Stimulated activated naive B cell treated with anti-CD40 and anti-IgM and Interleukin-4, amounts not matched to agents 10 μg/mL and 1 μg/mL and 100 μg/mL, for 72 hours (primary cell): ENCODE data around the gene CIAO2B.
"Not testable (repeated sequence)": the region's sequence is repeated elsewhere in the genome, so short reads cannot be mapped to it uniquely, and the experiment has no call there.

Experiments used
- ATAC-seq, 2 donors: fragments of 150-1000 bp; cut with Tn5 transposase; replicated peaks; 2 replicates each; pipeline ENCODE4 v1.10.0; 2021; ENCODE audit warnings: moderate library complexity in 1 of 2
- DNase-seq: peaks from one replicate; pipeline ENCODE4 v3.0.0; 2021
- H3K27ac Mint-ChIP-seq: one replicate; pipeline ENCODE4 v1.8.0; 2022; ENCODE audit warnings: mild to moderate bottlenecking, mixed read lengths
- H3K27me3 Mint-ChIP-seq, 2 donors: one replicate each; pipeline ENCODE4 v1.8.0; 2022; ENCODE audit warnings: mixed read lengths in 2 of 2
- H3K36me3 Mint-ChIP-seq, 2 donors: one replicate each; pipeline ENCODE4 v1.8.0; 2022; ENCODE audit warnings: mixed read lengths in 2 of 2, mild to moderate bottlenecking in 1 of 2
- H3K4me1 Mint-ChIP-seq, 2 donors: one replicate each; pipeline ENCODE4 v1.8.0; 2022; ENCODE audit warnings: mixed read lengths in 2 of 2, mild to moderate bottlenecking in 1 of 2
- H3K4me3 Mint-ChIP-seq, 2 donors: one replicate each; pipeline ENCODE4 v1.8.0; 2022; ENCODE audit warnings: mild to moderate bottlenecking in 2 of 2, mixed read lengths in 2 of 2, moderate library complexity in 1 of 2
- H3K9me3 Mint-ChIP-seq, 2 donors: one replicate each; pipeline ENCODE4 v1.8.0; 2022; ENCODE audit warnings: mixed read lengths in 2 of 2, mild to moderate bottlenecking in 1 of 2

Gene CIAO2B

GRCh38 chr16:66902648-66903543 is 31.3 kb downstream of the CIAO2B start:
- ATAC-seq (no peak), DNase-seq (no peak)
- Mint-ChIP-seq H3K27me3 (peaks cover 0 to 12% of the 10 kb centered on the region in 2 donors), H3K4me3 (no peak overlapping the region), H3K36me3 (no peaks in the 10 kb centered on the region), H3K9me3 (no peaks in the 10 kb centered on the region), H3K27ac (no peak overlapping the region), H3K4me1 (peaks cover 0 to 2% of the 10 kb centered on the region in 2 donors)

DNA sequence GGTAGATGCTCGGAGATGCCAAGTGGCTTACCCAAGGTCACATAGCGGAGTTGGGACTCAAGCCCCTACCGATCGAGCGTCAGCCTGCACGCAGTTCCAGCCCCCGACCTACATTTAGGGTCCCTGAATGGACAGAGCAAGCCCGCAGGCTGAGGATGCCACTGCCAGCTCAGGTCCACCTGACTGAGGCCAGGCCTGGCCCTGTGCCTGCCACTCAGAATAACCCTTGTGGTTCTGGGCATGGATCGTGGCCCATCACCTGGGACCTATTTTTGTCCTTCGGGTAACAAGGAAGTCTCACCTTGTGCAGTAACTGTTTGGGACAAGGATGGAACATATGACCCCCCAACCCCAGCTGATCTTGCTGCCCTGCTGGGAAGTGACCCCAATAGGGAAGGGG is 32.6 kb downstream of the CIAO2B start:
- Mint-ChIP-seq H3K4me3 (no peak overlapping the region), H3K4me1 (peaks cover 0 to 2% of the 10 kb centered on the region in 2 donors), H3K27ac (no peak overlapping the region), H3K27me3 (peaks cover 0 to 4% of the 10 kb centered on the region in 2 donors), H3K36me3 (no peaks in the 10 kb centered on the region), H3K9me3 (no peaks in the 10 kb centered on the region)
- no peak for ATAC-seq
- DNase-seq, result no peak

- ATAC-seq (no peak), DNase-seq (no peak)
- no peaks in the 10 kb centered on the region for H3K9me3 Mint-ChIP-seq
- peaks cover 0 to 4% of the 10 kb centered on the region in 2 donors for H3K27me3 Mint-ChIP-seq
- no peak overlapping the region for H3K4me3 Mint-ChIP-seq
- H3K36me3 Mint-ChIP-seq, result peaks cover 0 to 2% of the 10 kb centered on the region in 2 donors
- peaks cover 0 to 2% of the 10 kb centered on the region in 2 donors for H3K4me1 Mint-ChIP-seq
- no peak overlapping the region for H3K27ac Mint-ChIP-seq
These were observed 33.3 kb downstream of the CIAO2B start for GRCh38 chr16:66900721-66901441.

DNA sequence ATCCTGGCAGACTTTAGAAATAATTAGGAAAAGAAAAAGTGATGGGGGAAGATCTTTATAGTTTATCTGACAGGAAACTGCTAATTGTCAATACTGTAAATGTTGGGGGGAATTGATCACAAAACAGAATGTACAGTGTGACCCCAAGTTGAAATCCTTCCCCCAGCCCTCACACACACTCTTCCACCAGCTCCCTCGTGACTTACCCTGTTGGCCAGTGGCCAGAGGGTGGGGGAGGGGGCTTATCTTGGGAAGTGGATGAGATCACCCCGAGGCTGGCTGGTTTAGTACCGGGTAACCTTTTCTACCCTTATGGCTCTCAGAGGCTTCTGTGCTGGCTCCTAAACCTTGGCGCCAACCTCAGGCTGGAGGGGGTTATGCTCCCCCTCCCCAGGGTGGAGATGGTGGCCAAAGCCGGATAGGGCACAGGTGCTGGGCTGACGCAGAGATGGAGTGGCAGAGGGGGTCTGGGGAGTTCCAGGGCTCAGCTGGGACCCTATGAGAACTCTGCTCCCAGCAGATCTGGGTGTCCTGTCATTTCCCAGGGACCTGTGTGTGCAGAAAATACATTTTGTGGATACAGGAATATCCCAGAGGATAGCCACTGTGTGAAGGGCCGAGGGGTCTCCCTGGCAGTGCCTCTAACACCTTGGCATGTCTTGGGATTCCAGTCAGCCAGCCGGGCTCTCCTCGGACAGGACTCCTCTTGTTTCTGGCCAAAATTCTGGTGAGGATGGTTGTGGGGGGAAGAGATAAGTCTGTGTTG is 34.1 kb downstream of the CIAO2B start:
- Mint-ChIP-seq H3K4me3 (no peak overlapping the region), H3K4me1 (peaks cover 4 to 7% of the 10 kb centered on the region in 2 donors), H3K36me3 (peaks cover 0 to 4% of the 10 kb centered on the region in 2 donors), H3K9me3 (no peaks in the 10 kb centered on the region), H3K27me3 (peaks cover 0 to 4% of the 10 kb centered on the region in 2 donors), H3K27ac (no peak overlapping the region)
- ATAC-seq (no peak), DNase-seq (no peak)

DNA sequence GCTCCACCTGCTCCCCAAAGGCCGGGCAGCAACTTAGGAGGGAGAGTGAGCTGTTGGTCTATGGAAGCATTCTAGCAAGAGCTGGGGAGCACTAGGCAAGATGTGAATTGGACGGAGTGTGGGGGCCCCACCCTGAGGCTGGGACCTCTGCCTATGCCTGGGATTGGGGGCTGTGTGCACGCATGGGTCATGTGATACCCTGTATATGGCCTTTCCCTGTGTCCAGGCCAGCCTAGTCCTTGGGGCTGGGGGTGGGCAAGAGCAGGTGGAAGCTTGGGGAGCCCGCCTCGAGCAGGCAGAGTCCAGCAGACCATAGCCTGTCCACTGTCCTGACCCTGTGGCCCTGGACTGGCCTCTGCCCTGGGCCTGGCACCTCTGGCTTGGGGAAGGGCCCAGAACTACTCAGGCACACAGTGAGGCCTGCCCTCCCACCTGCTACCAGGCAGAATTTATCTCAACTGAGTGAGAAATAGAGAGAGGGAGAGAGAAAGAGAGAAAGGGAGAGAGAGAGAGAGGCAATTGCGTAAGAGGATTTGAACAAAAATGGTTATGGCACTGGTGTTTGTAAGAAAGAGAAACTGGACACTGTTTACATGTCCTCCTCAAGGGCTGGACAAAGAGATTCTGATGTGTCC is 34.8 kb downstream of the CIAO2B start:
- ATAC-seq (no peak), DNase-seq (no peak)
- H3K27me3 Mint-ChIP-seq, result peaks cover 0 to 4% of the 10 kb centered on the region in 2 donors
- H3K27ac Mint-ChIP-seq, result peak overlapping the region; percentile 39
- no peak overlapping the region for H3K4me3 Mint-ChIP-seq
- peaks cover 5 to 10% of the 10 kb centered on the region in 2 donors for H3K4me1 Mint-ChIP-seq
- peaks cover 3 to 7% of the 10 kb centered on the region in 2 donors for H3K36me3 Mint-ChIP-seq
- no peaks in the 10 kb centered on the region for H3K9me3 Mint-ChIP-seq

DNA sequence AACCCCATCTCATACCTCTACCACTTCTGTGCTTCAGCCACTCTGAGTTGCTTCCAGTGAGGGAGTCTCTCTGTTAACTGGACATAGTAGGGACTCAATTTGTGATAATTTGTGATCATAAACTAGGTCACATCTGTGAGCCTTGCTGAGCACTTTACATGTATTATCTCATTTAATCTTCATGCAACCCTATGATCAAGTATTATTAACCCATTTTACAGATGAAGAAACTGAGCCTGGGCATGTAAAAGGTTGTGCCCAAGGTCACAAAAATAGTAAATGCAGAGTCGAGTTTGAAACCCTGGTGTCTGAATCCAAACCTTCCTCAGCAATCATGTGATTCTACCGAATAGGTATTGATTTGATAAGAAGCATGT is 35.3 kb downstream of the CIAO2B start:
- Mint-ChIP-seq H3K36me3 (peaks cover 3 to 12% of the 10 kb centered on the region in 2 donors), H3K27me3 (peaks cover 0 to 3% of the 10 kb centered on the region in 2 donors), H3K27ac (no peak overlapping the region), H3K4me1 (peaks cover 5 to 10% of the 10 kb centered on the region in 2 donors), H3K4me3 (no peak overlapping the region), H3K9me3 (no peaks in the 10 kb centered on the region)
- DNase-seq (no peak), ATAC-seq (no peak)

DNA sequence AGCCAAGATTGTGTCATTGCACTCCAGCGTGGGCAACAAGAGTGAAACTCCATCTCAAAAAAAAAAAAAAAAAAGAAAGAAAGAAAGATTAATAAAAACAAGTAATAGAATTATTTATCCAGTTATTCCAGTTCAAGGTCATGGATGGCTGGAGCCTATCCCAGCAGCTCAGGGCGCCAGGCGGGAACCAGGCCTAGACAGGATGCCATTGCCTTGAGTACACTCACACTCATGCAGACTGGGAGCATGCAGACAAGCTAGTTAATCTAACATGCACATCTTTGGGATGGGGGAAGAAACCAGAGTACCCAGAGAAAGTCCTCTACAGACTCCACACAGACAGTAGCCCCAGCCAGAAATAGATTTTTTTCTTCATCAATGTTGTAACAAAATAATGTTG is 36.0 kb downstream of the CIAO2B start:
- Mint-ChIP-seq H3K9me3 (no peaks in the 10 kb centered on the region), H3K4me1 (peaks cover 5 to 10% of the 10 kb centered on the region in 2 donors), H3K27ac (no peak overlapping the region), H3K27me3 (no peaks in the 10 kb centered on the region), H3K4me3 (no peak overlapping the region), H3K36me3 (peaks cover 3 to 13% of the 10 kb centered on the region in 2 donors)
- ATAC-seq (no peak), DNase-seq (no peak)

GRCh38 chr16:66896682-66897081 is 37.5 kb downstream of the CIAO2B start:
- peaks cover 3 to 18% of the 10 kb centered on the region in 2 donors for H3K36me3 Mint-ChIP-seq
- not testable (repeated sequence) for H3K27me3 Mint-ChIP-seq, H3K9me3 Mint-ChIP-seq, DNase-seq, ATAC-seq, H3K4me3 Mint-ChIP-seq, H3K4me1 Mint-ChIP-seq, H3K27ac Mint-ChIP-seq

DNA sequence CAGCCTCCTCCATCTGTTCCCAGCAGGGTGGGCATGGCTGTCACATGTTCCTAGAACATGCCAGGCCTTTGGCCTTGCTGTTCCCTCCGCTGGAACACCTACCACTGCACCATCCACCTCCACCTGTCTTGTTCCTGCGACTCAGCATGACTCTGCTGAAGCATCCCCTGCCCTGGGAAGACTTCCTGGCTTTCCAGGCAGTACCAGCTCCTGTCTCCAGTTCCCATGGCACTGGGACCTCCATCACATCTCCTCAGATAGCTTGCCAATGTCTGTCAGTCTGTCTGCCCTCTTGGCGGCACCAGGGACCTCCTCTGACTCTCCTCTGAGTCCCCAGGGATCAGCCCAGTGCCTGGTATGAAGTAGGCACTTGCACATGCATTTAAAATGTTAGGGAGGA is 38.2 kb downstream of the CIAO2B start:
- Mint-ChIP-seq H3K4me1 (peaks cover 5 to 10% of the 10 kb centered on the region in 2 donors), H3K27ac (peak overlapping the region; percentile 44), H3K27me3 (no peaks in the 10 kb centered on the region), H3K4me3 (no peak overlapping the region), H3K9me3 (no peaks in the 10 kb centered on the region), H3K36me3 (peaks cover 3 to 24% of the 10 kb centered on the region in 2 donors)
- ATAC-seq, result no peak
- no peak for DNase-seq

GRCh38 chr16:66895689-66895979 is 38.6 kb downstream of the CIAO2B start:
- Mint-ChIP-seq H3K36me3 (peaks cover 3 to 24% of the 10 kb centered on the region in 2 donors), H3K9me3 (no peaks in the 10 kb centered on the region), H3K4me3 (no peak overlapping the region), H3K27ac (no peak overlapping the region), H3K4me1 (peaks cover 5 to 10% of the 10 kb centered on the region in 2 donors), H3K27me3 (no peaks in the 10 kb centered on the region)
- DNase-seq, result no peak
- ATAC-seq, result no peak

DNA sequence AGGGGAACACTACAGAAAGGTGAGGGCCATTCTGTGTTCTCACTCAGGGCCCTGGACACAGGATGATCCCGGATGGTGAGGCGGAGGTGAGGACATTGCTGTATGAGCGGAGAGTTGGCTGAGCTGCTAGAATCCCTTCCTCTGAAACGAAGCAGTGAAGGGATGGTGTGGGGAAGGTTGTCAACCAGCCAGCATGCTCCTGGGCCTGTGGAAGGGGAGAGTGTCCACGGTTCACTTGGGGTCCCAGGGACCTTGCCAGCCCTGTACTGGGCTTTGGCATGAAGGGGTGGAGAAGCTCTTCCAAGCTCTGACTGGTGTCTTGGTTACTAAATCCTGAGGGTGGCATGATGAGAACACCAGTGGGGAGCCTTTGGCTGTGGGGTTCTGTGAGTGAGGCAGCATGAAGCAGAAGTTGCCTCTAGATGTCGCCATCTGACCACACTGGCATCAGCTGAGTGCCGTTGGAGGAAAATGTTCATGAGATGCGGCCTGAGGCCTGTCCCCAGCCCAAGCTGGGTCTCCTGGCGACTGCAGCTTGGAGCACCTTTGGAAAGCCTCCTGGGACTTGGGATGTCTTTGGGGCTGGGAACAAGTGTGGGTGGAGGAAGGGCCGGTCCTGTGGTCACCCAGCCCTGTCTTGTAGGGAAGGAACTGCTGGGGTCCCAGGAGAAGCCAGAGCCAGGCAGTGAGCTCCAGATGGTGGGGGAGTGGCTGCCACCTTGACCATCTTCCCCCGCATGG is 39.1 kb downstream of the CIAO2B start:
- peak; percentile 97 to 99 for ATAC-seq
- no peaks in the 10 kb centered on the region for H3K27me3 Mint-ChIP-seq
- peak overlapping the region; percentile 43 for H3K27ac Mint-ChIP-seq
- H3K4me1 Mint-ChIP-seq, result peaks cover 5 to 10% of the 10 kb centered on the region in 2 donors
- peak; percentile 42 for DNase-seq
- no peak overlapping the region for H3K4me3 Mint-ChIP-seq
- no peaks in the 10 kb centered on the region for H3K9me3 Mint-ChIP-seq
- peaks cover 3 to 24% of the 10 kb centered on the region in 2 donors for H3K36me3 Mint-ChIP-seq

DNA sequence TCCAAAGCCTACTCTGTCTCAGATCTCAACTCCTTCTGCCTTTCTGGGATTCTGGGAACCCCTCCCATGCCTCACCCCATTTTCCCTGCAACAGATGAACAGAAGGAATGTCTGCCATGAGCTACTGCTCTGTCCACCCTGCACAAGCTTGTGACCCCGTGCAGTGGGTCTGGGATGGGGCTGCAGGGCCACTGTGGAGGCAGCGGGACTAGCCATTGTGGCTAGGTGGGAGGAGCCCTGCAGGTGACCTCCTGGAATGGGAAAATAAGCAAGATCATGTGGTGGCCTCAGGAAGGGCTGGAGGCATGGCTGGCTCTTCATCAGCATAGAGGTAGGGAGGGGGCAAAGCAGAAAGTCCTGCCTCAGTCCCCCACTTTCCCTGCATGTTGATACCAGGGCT is 40.1 kb downstream of the CIAO2B start:
- Mint-ChIP-seq H3K27ac (no peak overlapping the region), H3K9me3 (no peaks in the 10 kb centered on the region), H3K36me3 (peaks cover 6 to 24% of the 10 kb centered on the region in 2 donors), H3K4me3 (no peak overlapping the region), H3K4me1 (peaks cover 5 to 10% of the 10 kb centered on the region in 2 donors), H3K27me3 (no peaks in the 10 kb centered on the region)
- no peak for DNase-seq
- ATAC-seq, result no peak

- Mint-ChIP-seq H3K4me1 (peaks cover 10 to 22% of the 10 kb centered on the region in 2 donors), H3K27me3 (no peaks in the 10 kb centered on the region), H3K9me3 (no peaks in the 10 kb centered on the region), H3K36me3 (peaks cover 18 to 41% of the 10 kb centered on the region in 2 donors), H3K27ac (no peak overlapping the region), H3K4me3 (no peak overlapping the region)
- ATAC-seq (no peak), DNase-seq (no peak)
These were observed 42.4 kb downstream of the CIAO2B start for GRCh38 chr16:66891797-66892196.
